Panc1 (cell line): ENCODE data around the gene UQCRH. TPM values are rescaled to one million over a fixed set of nuclear protein-coding genes. Genes with fewer than 3 reads are reported as not detected.
A peak's percentile ranks its signal among the peaks of the same experiment; 100 is the strongest.

Source experiments
- ATAC-seq: fragments of 200-7000 bp; cut with Tn5 transposase; 2 replicates; pipeline ENCODE4 v1.9.1; 2020; ENCODE audit warnings: mild to moderate bottlenecking, moderate library complexity
- BruUV-seq: library from RNA; stranded (reverse); fragments of 400-500 nt; replicated peaks from 2 replicates; lab custom pipeline; 2021; lab: Mats Ljungman, UMichigan
- CTCF ChIA-PET: fragments of 300-600 bp; sonication (Branson Sonifier 250); formaldehyde crosslinking; loops from one replicate; lab custom pipeline; 2022; ENCODE audit warnings: antibody characterized with exemption; lab: Charles Lee
- POLR2A ChIA-PET: fragments of 300-600 bp; sonication (Branson Sonifier 250); formaldehyde crosslinking; loops from one replicate; lab custom pipeline; 2022; ENCODE audit warnings: antibody characterized with exemption; lab: Charles Lee
- DNase-seq: peaks from one replicate; pipeline ENCODE4 v3.0.0-alpha.2; 2010; ENCODE audit warnings: low read depth, low spot score
- H3K27ac ChIP-seq: 2 replicates; pipeline ENCODE4 v1.5.1; 2011; ENCODE audit warnings: mild to moderate bottlenecking, low read length, inconsistent platforms
- H3K27me3 ChIP-seq: fragments of 200-500 bp; sonication (Bioruptor generic); 2 replicates; pipeline ENCODE4 v1.6.0; 2014; ENCODE audit warnings: low read length, inconsistent platforms; ENCODE audit not compliant: control insufficient read depth, insufficient read depth
- H3K36me3 ChIP-seq: fragments of 200-500 bp; sonication (Bioruptor generic); 2 replicates; pipeline ENCODE4 v1.5.1; 2014; ENCODE audit warnings: inconsistent platforms, mild to moderate bottlenecking, low read length, moderate library complexity; ENCODE audit not compliant: control insufficient read depth, insufficient read depth
- H3K4me1 ChIP-seq: 2 replicates; pipeline ENCODE4 v1.5.1; 2011; ENCODE audit warnings: inconsistent platforms, mild to moderate bottlenecking, low read length, moderate library complexity; ENCODE audit not compliant: control insufficient read depth, insufficient read depth
- H3K4me3 ChIP-seq, 2 experiments: 2 replicates each; pipeline ENCODE4 v1.5.1; 2011 to 2012; ENCODE audit warnings: low read depth in 2 of 2, low read length in 2 of 2, mild to moderate bottlenecking in 2 of 2, inconsistent platforms in 1 of 2, moderate library complexity in 1 of 2
- H3K9me3 ChIP-seq: fragments of 200-500 bp; sonication (Bioruptor generic); 2 replicates; pipeline ENCODE4 v1.5.1; 2014; ENCODE audit warnings: low read depth, mild to moderate bottlenecking, inconsistent platforms, low read length, moderate library complexity; ENCODE audit not compliant: control insufficient read depth, insufficient read depth
- CTCF ChIP-seq: fragments of 450-650 bp; IDR thresholded peaks from 2 replicates; pipeline ENCODE4 v1.5.1; 2017; ENCODE audit warnings: mild to moderate bottlenecking
- POLR2AphosphoS5 ChIP-seq: IDR thresholded peaks from 2 replicates; pipeline ENCODE4 v1.6.1; 2012; ENCODE audit warnings: mild to moderate bottlenecking, low read depth, low read length, moderate library complexity
- REST ChIP-seq, 2 experiments: IDR thresholded peaks; 2 replicates each; pipeline ENCODE4 v1.6.1; 2011 to 2012; ENCODE audit warnings: low read depth in 2 of 2, control low read depth in 1 of 2, low read length in 1 of 2, mild to moderate bottlenecking in 1 of 2, moderate library complexity in 1 of 2; ENCODE audit not compliant: insufficient read depth in 1 of 2
- SIN3A ChIP-seq: IDR thresholded peaks from 2 replicates; pipeline ENCODE4 v1.6.1; 2012; ENCODE audit warnings: low read depth, mild to moderate bottlenecking, low read length, moderate library complexity, borderline replicate concordance; ENCODE audit not compliant: insufficient read depth
- TCF7L2 ChIP-seq: IDR thresholded peaks from 2 replicates; pipeline ENCODE4 v1.6.1; 2011; ENCODE audit warnings: mild to moderate bottlenecking, low read depth, low read length, inconsistent platforms
- in situ Hi-C: cut with HindIII; loops from 2 replicates; pipeline ENCODE4 v1.10.0; 2016; ENCODE audit warnings: low sequenced_read_pairs, low pct_unique_long_range_greater_than_20kb
- intact Hi-C: fragments of 100-400 bp; cut with micrococcal nuclease; formaldehyde crosslinking; loops from one replicate; pipeline ENCODE4 v1.10.0; 2022; ENCODE audit not compliant: unreplicated experiment
- total RNA-seq: library from RNA; stranded (reverse); gene quantifications from one replicate; pipeline ENCODE4 v1.2.1, GENCODE V29; 2021; ENCODE audit not compliant: unreplicated experiment

Gene UQCRH
- total RNA-seq, 1 experiment from 2014 or later = 498 TPM

- ChIA-PET POLR2A (interaction anchor here (0.6 kb wide), 1 partner anchor 51 kb away, joined by 5 read pairs; no protein-coding TSS in a partner anchor), CTCF (interaction anchor here (0.6 kb wide), 1 partner anchor 14 kb away, joined by 4 read pairs; no protein-coding TSS in a partner anchor)
- H3K36me3 ChIP-seq = no peaks in the 10 kb centered on the region; the same call in none of the 2 replicates
- ATAC-seq (no peak), DNase-seq (no peak)
- H3K4me3 ChIP-seq = peak overlapping the region; percentile 76 to 97
- BruUV-seq = no TSS peak
- in situ Hi-C loops (no loop called here), intact Hi-C loops (no loop called here)
- H3K27ac ChIP-seq = peak overlapping the region; percentile 95
- H3K9me3 ChIP-seq = no peaks in the 10 kb centered on the region
- no peak for TF ChIP-seq CTCF
- TF ChIP-seq SIN3A = no peak
- no peak for TF ChIP-seq POLR2AphosphoS5
- no peak for TF ChIP-seq REST (IDR thresholded peaks at IDR 0.05; ENCODE audit: insufficient read depth in 1 of 2, low read depth in 2 of 2, low read length in 1 of 2)
- no peak for TF ChIP-seq TCF7L2
- peaks cover 5% of the 10 kb centered on the region; the same call in 1 of the 2 replicates for H3K4me1 ChIP-seq
- no peaks in the 10 kb centered on the region for H3K27me3 ChIP-seq
These were observed 38.0 kb downstream of the UQCRH start for GRCh38 chr1:46341222-46342083.

- ATAC-seq = no peak
- ChIA-PET POLR2A (interaction anchor here (0.6 kb wide), 1 partner anchor 52 kb away, joined by 5 read pairs; no protein-coding TSS in a partner anchor), CTCF (no interaction called here)
- Histone ChIP-seq H3K36me3 (no peaks in the 10 kb centered on the region; the same call in none of the 2 replicates), H3K9me3 (no peaks in the 10 kb centered on the region), H3K4me1 (peaks cover 5% of the 10 kb centered on the region; the same call in 1 of the 2 replicates), H3K4me3 (peak overlapping the region in 1 of 2 experiments; percentile 97; a peak in 1 of 4 replicates), H3K27me3 (no peaks in the 10 kb centered on the region), H3K27ac (no peak overlapping the region; the same call in 1 of the 2 replicates)
- BruUV-seq = no TSS peak
- intact Hi-C loops (no loop called here), in situ Hi-C loops (no loop called here)
- no peak for DNase-seq
- no peak for TF ChIP-seq POLR2AphosphoS5
- TF ChIP-seq REST (IDR thresholded peaks at IDR 0.05; ENCODE audit: insufficient read depth in 1 of 2, low read depth in 2 of 2, low read length in 1 of 2) = no peak
- no peak for TF ChIP-seq TCF7L2
- TF ChIP-seq SIN3A = no peak
- peak; percentile 36 for TF ChIP-seq CTCF
These were observed 38.7 kb downstream of the UQCRH start for GRCh38 chr1:46342084-46342656.
